ENCODE measurements around the gene PCGF3.
"Not testable (repeated sequence)": the region's sequence is repeated elsewhere in the genome, so short reads cannot be mapped to it uniquely, and the experiment has no call there.

Gene PCGF3

DNA sequence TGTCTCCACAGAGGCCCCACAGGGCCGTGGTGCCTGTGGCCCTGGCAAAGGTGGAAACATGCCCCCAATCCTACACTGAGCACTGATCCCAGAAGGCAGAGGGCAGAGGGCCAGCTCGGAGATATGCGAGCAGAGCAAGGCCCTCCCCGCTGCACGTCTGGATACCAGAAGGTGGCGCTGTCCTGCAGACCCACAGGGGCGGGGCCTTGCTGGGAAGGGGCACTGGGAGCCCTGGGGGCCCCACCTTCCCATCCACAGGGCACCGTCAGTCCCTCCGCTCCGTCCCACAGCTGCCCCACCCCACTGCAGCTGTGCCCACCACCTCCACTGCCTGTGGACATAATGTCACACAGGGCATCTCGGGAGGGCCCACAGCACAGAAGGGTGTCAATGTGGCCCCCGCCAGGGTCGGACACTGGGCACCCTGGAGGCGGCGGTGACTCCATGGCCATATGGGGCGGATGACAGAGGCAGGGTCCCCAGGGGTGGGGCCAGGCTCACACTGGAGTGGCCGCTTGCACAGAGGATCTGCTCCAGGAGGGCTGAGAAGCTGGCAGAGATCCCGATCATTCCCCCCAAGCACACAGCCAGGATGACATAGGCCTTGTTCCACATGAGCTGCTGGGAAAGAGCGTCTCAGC is 21.5 kb upstream of the PCGF3 start:
- peak; percentile 36 for DNase-seq

DNA sequence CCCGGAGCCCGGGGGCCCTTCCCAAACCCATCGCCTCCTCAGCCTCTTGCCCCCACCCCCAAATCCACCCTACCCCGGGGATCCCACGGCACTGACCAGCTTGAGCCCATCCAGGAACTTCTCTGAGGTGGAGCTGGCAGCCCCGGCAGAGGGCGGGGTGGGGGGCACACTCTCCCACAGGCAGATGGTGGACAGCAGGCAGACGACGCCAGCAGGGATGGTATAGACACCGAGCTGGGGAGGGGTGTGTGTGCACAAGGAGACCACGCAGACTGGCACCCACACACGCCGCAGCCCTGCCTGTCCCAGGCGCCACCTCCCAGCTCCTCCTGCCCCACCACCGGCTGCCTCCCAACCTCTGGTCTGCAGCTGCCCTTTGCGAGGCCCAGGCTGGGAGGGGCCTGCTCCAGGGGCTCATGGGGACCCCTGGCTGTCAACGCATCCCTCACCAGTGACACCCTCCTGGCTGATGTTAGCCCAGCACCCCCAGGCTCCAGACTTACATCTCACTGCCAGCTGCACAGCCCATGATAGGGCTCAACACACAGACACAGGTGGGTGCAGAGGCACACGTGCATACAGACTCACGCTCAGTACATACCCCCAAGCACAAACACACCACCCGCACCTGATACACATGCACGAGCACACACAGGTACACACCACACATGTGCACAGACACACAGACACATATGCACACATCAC is 20.9 kb upstream of the PCGF3 start:
- DNase-seq = no peak

DNA sequence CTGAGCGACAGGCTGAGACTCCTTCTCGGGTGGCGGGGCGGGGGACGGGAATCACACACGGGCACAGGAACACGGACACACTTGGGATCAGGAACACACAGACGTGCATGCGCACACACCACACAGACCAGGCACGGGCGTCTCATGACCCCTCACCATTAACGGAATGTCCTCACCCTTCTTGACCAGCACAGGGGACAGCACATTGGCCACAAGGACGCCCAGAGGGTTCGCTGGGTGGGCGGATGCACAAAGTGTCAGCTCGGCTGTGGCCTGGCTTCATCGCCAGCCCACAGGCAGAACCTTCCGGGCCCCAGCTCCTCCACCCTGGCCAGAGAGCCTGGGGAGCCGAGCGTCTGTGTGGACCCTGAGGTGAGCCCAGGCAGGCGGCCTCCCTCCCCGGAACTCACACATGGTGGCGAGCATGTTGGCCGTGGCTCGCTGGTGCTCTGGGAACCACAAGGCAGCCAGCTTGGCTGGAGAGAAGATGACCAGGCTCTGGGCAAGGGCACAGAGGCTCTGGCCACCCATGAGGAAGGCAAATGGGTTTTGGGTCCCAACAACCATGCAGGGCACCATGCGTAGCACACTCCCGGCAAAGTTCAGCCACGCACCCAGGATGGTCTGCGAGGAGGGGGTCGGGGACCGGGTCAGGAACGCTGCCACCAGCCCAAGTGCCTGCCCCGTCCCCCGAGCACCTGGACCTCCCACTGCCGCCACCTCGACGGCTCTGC is 19.8 kb upstream of the PCGF3 start:
- DNase-seq = no peak

DNA sequence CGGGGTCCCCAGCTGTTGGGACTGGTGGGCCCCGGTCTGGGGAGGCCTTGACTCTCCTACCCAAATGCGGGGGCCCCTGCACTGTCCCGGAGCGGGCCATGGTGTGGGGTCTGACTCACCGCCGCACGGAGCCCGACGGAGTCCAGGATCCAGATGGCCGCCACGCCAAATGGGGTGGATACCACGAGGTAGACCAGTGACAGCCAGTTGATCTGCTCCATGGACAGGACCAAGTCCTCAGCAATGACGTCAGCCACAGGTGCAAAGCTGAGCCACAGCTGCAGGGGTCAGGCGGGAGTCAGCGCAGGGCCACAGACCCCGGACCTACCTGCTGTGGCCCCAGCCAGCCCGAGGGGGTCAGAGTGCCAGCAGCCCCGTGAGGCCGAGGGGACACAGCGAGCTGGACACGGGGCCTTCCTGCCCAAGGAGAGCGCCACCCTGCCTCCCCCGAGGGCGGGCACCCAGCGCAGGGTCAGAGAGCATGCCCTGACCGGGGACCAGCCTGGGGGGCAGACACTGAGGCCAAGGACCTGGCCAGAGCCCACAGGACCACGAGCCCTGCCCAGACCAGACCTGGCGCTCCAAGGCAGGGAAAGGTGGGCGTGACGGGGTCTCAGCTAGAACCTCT is 19.1 kb upstream of the PCGF3 start:
- no peak for DNase-seq

DNA sequence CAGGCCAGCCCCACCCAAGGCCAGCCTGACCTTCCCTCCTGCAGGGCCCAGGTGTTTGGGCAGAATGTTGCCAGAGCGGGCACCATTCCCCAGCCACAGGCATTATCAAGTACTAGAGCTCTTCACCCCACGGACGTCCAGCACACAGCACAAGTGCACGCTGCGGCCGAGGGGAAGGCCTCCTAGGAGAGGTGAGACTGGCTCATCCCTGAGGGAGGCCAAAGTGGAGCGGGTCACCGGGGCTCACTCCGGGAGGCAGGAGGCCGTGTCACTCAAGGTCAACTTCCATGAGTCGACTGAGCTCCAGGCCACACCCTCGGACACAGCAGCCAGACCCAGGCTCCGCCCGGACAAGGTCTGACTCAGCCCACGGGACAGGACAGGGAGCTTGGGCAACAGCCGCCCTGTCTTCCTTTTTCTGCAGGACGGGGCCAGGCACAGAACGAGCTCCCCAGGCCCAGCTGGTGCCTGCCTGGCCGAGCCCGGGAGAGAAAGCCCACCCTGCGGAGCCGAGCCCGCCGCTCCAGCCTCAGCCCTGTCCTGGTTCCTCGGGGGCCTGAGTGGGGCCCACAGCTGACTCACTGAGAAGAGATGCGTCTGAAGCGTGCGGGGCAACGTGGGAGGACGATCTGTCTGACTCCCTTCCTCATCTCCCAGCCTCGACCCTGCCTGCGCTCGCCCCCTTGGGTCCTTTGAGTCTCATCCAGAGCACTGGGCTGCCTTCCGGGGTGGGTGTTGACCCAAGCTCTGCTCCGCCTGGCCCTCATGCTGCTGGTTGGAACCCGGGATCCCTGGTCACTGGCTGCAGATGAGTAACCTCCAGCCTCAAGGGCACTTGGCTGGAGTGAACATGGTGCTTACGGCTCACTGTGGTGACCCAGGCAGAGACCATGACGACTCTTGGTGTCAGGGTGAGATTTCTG is 18.3 kb upstream of the PCGF3 start:
- DNase-seq = no peak

DNA sequence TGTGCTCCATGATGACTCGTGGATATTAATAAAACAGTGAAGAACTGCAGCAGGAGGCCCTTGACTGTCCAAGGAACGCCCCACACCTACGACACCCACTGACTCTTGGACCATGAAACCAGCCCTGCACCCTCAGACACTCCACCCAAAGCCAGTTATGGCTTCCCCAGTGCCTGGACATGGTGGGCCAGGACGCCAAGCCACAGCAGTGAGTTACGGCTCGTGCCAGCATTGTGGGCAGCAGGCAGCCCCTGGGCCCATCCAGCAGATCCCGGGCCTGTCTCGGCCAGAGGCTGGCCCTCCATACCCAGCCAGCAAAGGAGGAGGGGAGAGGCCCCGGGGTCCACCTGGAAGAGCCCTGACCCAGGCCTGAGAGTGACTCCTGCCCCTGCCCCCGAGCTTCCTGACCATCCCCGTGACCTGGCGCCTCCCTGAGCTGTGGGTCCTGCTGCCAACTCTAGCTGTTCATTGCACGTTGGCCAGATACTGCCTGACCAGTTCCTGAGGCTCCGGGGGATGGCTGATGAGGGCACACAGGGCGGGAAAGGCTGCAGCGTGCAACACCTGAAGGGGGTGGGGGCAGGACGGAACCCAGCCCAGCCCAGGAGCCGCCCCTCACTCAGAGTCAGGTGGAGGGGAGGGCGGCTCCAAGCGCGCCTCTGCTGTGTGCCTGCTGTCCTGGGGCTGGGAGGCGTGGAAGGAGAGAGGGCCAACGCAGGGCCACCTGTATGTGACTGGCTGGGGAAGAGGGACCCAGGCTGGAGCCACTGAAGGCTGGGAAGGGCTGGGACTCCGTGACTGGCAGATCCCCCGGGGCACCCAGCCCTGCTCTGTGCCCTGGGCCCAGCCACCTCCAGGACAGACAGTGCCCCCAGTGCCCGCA is 17.4 kb upstream of the PCGF3 start:
- no peak for DNase-seq

DNA sequence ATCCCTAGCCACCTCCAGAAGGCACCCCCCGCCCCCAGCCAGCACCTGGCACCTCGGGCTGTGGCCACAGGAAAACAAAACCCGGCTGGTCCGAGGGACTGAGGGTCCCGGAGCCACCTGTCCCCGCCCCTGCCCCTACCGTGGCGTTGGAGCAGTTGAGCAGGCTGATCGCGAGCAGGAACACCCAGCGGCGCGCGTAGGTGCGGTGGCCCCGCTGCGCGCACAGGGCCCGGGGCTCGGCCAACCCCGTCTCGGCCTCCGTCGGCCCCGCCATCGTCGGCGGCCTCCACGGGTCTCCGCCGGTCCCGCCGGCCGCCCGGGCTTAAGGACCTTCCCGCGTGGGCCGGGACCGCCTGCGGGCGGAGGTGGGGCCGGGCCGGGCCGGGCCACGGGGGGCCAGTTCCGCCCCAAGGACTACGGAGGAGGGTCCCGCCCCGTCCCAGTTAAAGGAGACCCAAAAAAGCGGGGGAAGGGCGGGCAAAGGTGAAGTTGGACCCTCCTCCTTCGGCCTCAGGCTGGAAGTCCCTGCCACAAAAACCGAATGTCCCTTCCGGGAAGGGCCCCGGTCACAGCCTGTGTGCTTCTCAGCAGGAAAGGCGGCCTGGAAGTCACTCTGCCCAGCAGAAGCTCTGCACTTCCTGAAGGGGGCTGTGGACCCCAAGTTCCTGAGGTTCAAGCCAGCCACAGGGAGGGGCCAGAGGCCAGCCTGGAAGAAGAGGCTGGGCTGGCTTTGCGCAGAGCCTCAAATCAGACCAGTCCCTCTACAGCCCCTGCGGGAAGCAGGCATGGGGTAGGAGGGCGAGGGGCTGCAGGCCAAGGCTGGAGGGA is 16.6 kb upstream of the PCGF3 start, which contains the start of gene SLC49A3:
Gene SLC49A3, minus strand, starts transcription at position 298 of the 828 bp plus-strand sequence. Its CDS starts 24 bp downstream, at position 274.
- no peak for DNase-seq

DNA sequence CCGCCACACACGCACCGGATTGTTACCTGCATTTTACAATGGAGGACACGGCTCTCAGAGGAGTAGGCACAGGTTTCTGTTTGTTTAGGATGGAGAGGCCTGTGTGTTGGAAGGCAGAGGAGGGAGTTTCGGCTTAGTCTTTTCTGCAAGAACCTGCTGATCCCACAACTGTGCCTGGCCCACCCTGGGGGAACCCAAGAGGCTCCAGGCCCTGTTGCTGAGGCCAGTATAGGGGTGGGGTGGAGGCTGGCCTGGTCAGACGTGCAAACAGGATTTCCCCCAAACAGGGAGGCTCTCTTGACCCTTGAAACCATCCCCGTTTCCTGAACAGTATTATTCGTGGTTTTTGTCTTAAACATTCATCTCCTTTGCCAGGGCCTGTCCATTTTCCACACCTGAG is 15.9 kb upstream of the PCGF3 start:
- DNase-seq = no peak

DNA sequence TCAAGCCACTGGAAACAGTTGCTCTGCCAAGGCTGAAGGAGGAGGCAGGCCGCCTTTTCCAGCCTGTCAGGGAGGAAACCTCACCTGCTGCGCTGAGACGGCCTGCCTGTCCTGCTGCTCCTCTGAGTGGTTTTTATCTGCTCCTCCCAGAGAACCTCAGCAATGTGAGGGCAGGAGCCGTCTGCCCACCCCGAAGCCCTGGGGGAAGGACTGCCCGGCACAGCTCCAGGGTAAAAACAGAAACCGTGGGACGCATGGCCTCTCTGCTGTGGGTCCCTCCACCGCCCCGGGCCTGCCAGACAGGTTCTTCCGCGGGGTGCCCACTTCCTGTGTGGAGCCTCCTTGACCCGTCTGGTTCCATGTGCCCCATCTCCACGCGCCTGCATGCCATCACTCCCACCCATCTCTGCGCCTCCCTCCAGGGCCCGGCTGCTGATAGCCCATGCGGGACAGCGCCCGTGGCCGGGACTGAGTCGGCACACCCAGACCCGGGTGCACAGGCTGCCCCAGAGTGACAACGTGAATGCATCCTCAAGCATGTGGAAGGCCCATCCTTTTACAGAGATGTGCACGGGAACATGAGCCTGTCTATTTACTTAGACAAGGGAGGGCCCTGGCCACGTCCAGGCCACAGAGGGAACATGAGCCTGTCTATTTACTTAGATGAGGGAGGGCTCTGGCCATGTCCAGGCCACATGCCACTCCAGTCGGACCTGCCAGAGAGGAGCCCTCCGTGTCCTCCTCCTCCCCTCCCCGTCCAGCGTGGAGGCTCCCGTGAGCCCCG is 12.7 kb upstream of the PCGF3 start:
- DNase-seq = no peak

DNA sequence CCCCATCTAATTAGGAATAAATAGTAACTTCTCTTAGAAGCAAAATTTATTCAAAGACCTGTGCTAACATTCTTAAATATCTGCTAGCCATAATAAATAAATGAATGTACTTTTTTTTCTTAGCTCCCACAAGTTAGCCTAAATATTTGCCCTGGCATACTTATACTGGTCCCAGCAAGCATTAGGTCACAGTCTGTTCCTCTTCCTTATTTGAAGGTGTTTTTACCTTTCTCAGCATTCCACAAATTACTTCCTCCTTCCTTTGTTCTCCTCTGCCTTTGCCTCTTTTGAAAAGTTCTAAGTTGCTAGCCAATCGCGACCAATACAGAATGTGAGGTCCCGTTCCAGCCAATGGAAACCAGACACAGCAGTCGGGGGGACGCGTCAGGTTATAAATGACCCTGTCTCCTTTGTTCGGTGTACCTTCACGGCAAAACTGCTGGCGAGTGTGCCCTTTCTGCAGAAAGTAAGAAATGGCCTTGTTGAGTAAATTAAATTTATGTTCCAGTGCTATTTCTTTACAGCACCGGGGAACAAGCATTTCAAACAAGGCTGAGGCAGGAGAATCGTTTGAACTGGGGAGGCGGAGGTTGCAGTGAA is 11.2 kb upstream of the PCGF3 start:
- not testable (repeated sequence) for DNase-seq

DNA sequence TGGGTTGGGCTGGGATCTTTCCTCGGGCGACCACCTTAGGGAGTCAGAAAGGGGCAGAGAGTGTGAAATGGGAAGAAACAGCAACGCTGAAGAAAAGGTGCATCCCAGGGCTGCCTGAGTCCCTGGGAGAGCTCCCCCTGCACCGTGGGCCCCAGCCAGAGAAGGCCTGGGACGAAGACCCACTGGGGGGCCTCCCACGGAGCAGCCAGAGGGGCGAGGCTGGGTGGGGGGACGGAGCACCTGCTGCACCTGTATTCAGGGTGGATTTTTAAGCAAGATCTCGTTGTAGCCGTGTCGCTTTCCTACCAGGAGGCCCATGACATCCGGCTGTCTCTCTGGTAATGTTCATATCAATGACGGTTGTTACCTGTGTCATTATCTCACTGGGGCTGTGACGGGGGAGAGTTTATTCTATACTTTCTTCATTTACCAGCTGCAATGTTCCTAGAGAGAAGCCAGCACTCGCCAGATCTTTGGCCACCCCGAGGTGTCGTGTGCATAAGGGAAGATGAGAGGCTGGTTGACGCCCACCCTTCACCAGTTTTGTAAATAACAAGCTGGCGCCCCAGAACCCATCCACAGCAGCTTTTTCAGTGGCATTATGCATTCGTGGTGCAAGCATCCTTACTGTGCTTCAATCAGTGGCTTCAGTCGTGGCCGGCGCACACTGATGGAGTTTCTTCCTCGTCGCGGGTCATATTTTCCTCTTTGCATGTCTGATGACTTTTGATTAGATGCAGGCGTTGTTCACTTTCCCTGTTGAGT is 5.6 kb upstream of the PCGF3 start:
- no peak for DNase-seq

DNA sequence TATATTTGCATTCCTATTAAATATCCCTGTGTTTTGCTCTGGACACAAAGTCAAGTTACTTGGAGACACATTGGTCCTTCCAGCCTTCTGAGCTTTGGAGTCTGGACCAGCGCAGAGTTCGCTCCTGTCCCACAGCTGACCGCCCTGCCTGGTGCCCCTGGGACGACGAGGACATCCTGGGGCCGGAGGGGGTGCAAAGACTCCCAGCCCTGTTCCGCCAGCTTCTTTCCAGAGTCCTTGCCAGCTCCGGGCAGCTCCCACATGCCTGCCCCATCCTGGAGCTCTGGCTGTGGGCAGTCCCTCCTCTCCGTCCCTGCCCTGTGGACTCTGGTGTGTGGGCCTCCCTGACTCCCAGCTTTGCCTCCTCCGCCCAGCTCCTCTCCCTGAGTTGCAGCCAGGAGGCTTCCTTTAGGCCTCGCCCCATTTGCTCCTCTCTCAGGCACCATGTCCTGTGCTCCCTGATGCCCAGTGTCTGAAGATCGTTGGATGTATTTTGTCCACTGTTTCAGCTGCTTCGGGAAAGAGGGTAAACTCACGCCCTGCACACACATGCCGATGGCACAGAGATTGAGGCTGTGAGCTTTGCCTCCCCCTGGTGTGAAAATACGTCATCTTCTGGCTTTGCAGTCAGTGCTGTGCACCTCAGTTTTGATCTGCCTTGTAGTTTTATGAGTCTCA is 4.9 kb upstream of the PCGF3 start:
- no peak for DNase-seq

DNA sequence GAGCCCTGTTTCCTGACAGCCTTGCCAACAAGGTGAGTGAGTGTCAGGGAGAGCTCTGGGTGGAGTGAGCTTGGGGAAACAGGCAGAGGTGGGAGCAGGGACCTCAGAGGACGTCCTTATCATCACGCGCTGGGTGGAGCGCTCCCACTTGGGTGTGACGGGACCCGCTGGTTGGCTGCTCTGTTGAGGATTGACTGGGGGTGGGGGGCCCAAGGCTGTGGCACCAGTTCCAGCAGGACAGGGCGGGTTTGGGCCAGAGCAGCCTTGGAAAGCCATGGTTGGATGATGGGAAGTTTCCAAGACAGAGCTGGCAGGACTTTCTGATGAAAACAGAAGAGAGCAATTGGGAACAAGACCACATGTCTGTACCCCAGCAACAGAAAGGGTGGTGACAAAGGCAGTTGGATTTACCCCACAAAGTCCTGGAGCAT is 3.0 kb upstream of the PCGF3 start:
- no peak for DNase-seq

DNA sequence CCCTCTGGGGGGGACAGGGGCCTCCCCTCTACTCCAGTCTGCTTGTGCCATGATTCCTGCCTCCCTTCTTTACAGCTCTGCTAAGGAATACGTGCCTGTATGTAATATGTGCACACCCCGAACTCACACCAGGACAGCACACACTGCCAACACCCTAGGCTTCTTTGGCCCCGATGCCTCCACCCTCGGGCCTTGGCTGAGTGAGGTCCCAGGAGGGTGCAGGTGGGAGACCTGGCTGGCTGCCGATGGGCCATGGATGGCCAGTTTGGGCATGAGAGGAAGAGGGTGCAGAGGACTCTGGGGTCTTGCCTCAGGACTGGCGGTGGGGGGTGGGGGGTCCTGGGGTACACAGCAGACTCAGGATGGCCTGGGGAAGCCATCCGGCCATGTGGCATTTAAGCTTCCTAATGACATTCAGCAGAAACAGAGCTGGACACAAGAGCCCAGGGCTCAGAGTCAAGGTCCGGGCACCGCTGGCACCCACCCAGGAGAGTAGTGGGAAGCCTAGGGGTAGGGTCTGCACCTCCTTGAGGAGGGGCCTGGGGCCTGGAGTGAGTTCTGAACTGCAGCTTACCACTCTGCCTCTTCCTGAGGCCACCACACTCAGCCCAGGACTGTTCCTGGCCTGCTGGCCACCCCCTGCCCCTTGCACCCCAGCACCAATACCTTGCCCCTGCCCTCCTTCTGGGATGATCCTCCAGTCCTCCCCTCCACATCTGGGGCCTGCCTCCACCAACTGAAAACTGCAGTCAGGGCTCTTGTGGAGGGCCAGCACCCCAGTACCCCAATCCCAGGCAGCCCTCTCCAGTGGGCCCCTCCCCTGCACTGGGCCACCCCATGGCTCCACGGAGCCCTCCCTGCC is 2.1 kb upstream of the PCGF3 start:
- DNase-seq = no peak

DNA sequence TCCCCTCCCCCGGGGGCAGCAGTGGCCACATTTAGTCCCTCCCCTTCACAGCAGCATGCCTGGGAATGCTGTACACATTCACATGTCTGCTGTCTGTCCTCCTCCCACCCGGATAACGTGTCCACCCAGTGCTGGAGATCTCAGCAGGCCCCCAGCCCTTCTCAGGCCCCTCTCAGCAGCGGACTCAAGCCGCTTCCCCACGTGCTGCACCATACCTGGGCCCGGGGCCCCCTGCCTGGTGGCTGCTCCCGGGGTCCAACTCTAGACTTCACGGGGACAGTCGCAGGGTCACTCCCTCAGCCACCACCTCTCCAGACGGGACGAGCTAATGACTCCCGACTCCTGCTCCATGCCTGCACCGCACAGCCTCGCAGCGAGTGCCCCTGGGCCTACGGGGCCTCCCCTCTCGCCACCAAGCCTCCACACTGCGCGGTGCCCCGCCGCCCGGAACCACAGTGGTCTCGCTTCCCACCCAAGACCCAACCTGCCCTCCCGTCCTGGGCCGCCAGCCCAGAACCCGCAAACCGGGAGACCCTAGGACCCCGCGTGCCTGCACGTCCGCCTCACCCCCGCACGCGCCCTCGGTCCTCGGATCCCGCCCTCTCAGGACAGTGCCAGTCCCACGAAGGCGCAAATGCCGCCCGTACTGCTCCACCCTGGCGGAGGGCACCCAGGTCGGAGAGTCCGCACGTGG is 1.3 kb upstream of the PCGF3 start:
- no peak for DNase-seq

DNA sequence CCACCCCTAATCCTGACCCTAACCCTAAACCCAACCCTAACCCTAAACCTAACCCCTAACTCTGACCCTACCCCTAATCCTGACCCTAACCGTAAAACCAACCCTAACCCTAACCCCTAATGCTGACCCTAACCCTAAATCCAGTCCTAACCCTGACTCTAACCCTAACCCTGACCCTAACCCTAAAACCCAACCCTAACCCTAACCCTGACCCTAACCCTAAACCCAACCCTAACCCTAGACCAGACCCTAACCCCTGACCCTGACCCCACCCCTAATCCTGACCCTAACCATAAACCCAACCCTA is 708 bp upstream of the PCGF3 start:
- DNase-seq = no peak
